Neural progenitor cell (in vitro differentiated cells): Measurements from ENCODE around the gene ATP7B. TPM values are rescaled to one million over a fixed set of nuclear protein-coding genes. Genes with fewer than 3 reads are reported as not detected.

Experiments used
- DNase-seq: peaks from one replicate; pipeline ENCODE4 v3.0.0-alpha.2; 2016; ENCODE audit warnings: low spot score
- H2AFZ ChIP-seq: fragments of 200-600 bp; sonication (generic); replicated peaks from 2 replicates; pipeline ENCODE4 v1.6.1; 2016; ENCODE audit warnings: antibody characterized with exemption
- H3F3A ChIP-seq: fragments of 200-600 bp; sonication (generic); 2 replicates; pipeline ENCODE4 v1.6.1; 2016; ENCODE audit warnings: antibody characterized with exemption, low read depth
- H3K27ac ChIP-seq: fragments of 200-600 bp; sonication (generic); 2 replicates; pipeline ENCODE4 v1.5.1; 2016; ENCODE audit warnings: mild to moderate bottlenecking
- H3K27me3 ChIP-seq: fragments of 200-600 bp; sonication (generic); 2 replicates; pipeline ENCODE4 v1.6.1; 2016; ENCODE audit warnings: mild to moderate bottlenecking, moderate library complexity
- H3K36me3 ChIP-seq: fragments of 200-600 bp; sonication (generic); 2 replicates; pipeline ENCODE4 v1.5.1; 2016
- H3K4me1 ChIP-seq: fragments of 200-600 bp; sonication (generic); 2 replicates; pipeline ENCODE4 v1.6.1; 2016; ENCODE audit warnings: mixed run types
- H3K4me2 ChIP-seq: fragments of 200-600 bp; sonication (generic); 2 replicates; pipeline ENCODE4 v1.6.1; 2016
- H3K4me3 ChIP-seq: fragments of 200-600 bp; sonication (generic); 2 replicates; pipeline ENCODE4 v1.5.1; 2016
- H3K79me2 ChIP-seq: fragments of 200-600 bp; sonication (generic); 2 replicates; pipeline ENCODE4 v1.6.1; 2016; ENCODE audit warnings: low read depth
- H3K9ac ChIP-seq: fragments of 200-600 bp; sonication (generic); 2 replicates; pipeline ENCODE4 v1.6.1; 2016
- H3K9me3 ChIP-seq: fragments of 200-600 bp; sonication (generic); 2 replicates; pipeline ENCODE4 v1.5.1; 2016; ENCODE audit warnings: low read depth
- H4K20me1 ChIP-seq: fragments of 200-600 bp; sonication (generic); 2 replicates; pipeline ENCODE4 v1.6.1; 2016; ENCODE audit warnings: low read depth
- H3K27ac Mint-ChIP-seq: 3 replicates; pipeline ENCODE4 v1.8.0; 2021; ENCODE audit warnings: mixed read lengths
- H3K27me3 Mint-ChIP-seq: 2 replicates; pipeline ENCODE4 v1.8.0; 2022; ENCODE audit warnings: low read depth, mild to moderate bottlenecking, inconsistent platforms, moderate library complexity, mixed read lengths; ENCODE audit not compliant: insufficient read depth
- H3K36me3 Mint-ChIP-seq: 3 replicates; pipeline ENCODE4 v1.8.0; 2021; ENCODE audit warnings: mixed read lengths
- H3K4me1 Mint-ChIP-seq: 3 replicates; pipeline ENCODE4 v1.8.0; 2021; ENCODE audit warnings: mixed read lengths
- H3K4me3 Mint-ChIP-seq: 3 replicates; pipeline ENCODE4 v1.8.0; 2021; ENCODE audit warnings: mild to moderate bottlenecking, moderate library complexity, mixed read lengths
- H3K9me3 Mint-ChIP-seq: 3 replicates; pipeline ENCODE4 v1.8.0; 2020; ENCODE audit warnings: mixed read lengths
- CTCF ChIP-seq: fragments of 200-600 bp; sonication (generic); IDR thresholded peaks from 2 replicates; pipeline ENCODE4 v1.5.1; 2017; ENCODE audit warnings: antibody characterized with exemption, mild to moderate bottlenecking
- EZH2 ChIP-seq: fragments of 200-600 bp; sonication (generic); IDR thresholded peaks from 2 replicates; pipeline ENCODE4 v1.6.1; 2017; ENCODE audit warnings: antibody characterized with exemption, mild to moderate bottlenecking, moderate library complexity
- EZH2phosphoT487 ChIP-seq: fragments of 200-600 bp; sonication (generic); IDR thresholded peaks from 2 replicates; pipeline ENCODE4 v1.6.1; 2017; ENCODE audit warnings: antibody characterized with exemption
- total RNA-seq: library from RNA; depleted of rRNA; stranded (reverse); fragments of >200 nt; gene quantifications from 2 replicates; pipeline ENCODE4 v1.2.3, GENCODE V29; 2015; ENCODE audit warnings: low replicate concordance

The ATP7B gene
- total RNA-seq, 1 donor from 2014 or later = 8.2 TPM

DNA sequence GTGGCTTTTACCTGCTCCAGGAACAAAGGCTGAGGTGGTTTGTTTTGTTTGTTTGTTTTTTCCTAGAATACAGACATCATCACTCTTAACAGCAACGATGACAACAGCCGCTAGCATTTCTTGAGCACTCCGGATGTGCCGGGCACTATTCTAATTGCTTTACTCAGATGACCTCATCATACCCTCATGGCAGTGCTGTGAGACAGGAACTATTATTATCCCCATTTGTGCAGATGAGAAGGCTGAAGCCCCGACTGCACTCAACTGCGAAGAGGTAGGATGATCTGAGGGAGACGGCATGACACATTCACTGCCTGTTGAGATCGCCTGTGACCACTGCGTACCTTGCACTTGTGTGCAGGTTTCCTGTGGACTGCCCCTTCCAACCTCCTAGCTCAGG lies 83.0 kb downstream of the ATP7B start:
- H3K4me3 ChIP-seq = no peak overlapping the region
- H3K27me3 ChIP-seq = no peaks in the 10 kb centered on the region
- no peaks in the 10 kb centered on the region for H3K36me3 ChIP-seq
- H2AFZ ChIP-seq = no peak overlapping the region
- no peaks in the 10 kb centered on the region for H3K79me2 ChIP-seq
- Mint-ChIP-seq H3K9me3 (no peaks in the 10 kb centered on the region), H3K27ac (no peak overlapping the region), H3K4me3 (no peak overlapping the region), H3K36me3 (peaks cover 12% of the 10 kb centered on the region), H3K27me3 (no peaks in the 10 kb centered on the region), H3K4me1 (no peaks in the 10 kb centered on the region)
- no peak for DNase-seq
- TF ChIP-seq EZH2phosphoT487 (no peak), EZH2 (no peak), CTCF (no peak)
- no peak overlapping the region for H3K27ac ChIP-seq
- H3K9me3 ChIP-seq = no peaks in the 10 kb centered on the region
- no peaks in the 10 kb centered on the region for H4K20me1 ChIP-seq
- no peaks in the 10 kb centered on the region for H3F3A ChIP-seq
- no peak overlapping the region for H3K9ac ChIP-seq
- H3K4me2 ChIP-seq = no peak overlapping the region
- H3K4me1 ChIP-seq = no peaks in the 10 kb centered on the region

- TF ChIP-seq CTCF (no peak), EZH2 (no peak), EZH2phosphoT487 (no peak)
- no peaks in the 10 kb centered on the region for H3K4me1 ChIP-seq
- DNase-seq = no peak
- peaks cover 12% of the 10 kb centered on the region for H3K36me3 Mint-ChIP-seq
- H3K27ac ChIP-seq = no peak overlapping the region
- no peaks in the 10 kb centered on the region for H4K20me1 ChIP-seq
- no peak overlapping the region for H3K9ac ChIP-seq
- no peak overlapping the region for H3K4me2 ChIP-seq
- no peaks in the 10 kb centered on the region for H3K4me1 Mint-ChIP-seq
- H3K27me3 Mint-ChIP-seq = no peaks in the 10 kb centered on the region
- H3K27ac Mint-ChIP-seq = no peak overlapping the region
- H3K4me3 Mint-ChIP-seq = no peak overlapping the region
- H3K79me2 ChIP-seq = no peaks in the 10 kb centered on the region
- H3F3A ChIP-seq = no peaks in the 10 kb centered on the region
- no peak overlapping the region for H3K4me3 ChIP-seq
- no peaks in the 10 kb centered on the region for H3K27me3 ChIP-seq
- no peaks in the 10 kb centered on the region for H3K9me3 ChIP-seq
- H2AFZ ChIP-seq = no peak overlapping the region
- H3K9me3 Mint-ChIP-seq = no peaks in the 10 kb centered on the region
- H3K36me3 ChIP-seq = no peaks in the 10 kb centered on the region
Measured at GRCh38 chr13:51927129-51927528, 84.1 kb downstream of the ATP7B start.

- H3K79me2 ChIP-seq = no peaks in the 10 kb centered on the region
- H3K4me2 ChIP-seq = no peak overlapping the region
- H3F3A ChIP-seq = no peaks in the 10 kb centered on the region
- H3K27ac ChIP-seq = no peak overlapping the region
- no peak for TF ChIP-seq CTCF
- no peaks in the 10 kb centered on the region for H3K27me3 Mint-ChIP-seq
- H2AFZ ChIP-seq = no peak overlapping the region
- no peaks in the 10 kb centered on the region for H3K27me3 ChIP-seq
- H3K4me3 ChIP-seq = no peak overlapping the region
- no peak overlapping the region for H3K27ac Mint-ChIP-seq
- H3K4me1 ChIP-seq = no peaks in the 10 kb centered on the region
- H3K4me3 Mint-ChIP-seq = no peak overlapping the region
- H3K36me3 Mint-ChIP-seq = peaks cover 9% of the 10 kb centered on the region
- no peaks in the 10 kb centered on the region for H4K20me1 ChIP-seq
- H3K4me1 Mint-ChIP-seq = peaks cover 5% of the 10 kb centered on the region
- no peaks in the 10 kb centered on the region for H3K36me3 ChIP-seq
- no peaks in the 10 kb centered on the region for H3K9me3 ChIP-seq
- no peak for DNase-seq
- H3K9ac ChIP-seq = no peak overlapping the region
- no peaks in the 10 kb centered on the region for H3K9me3 Mint-ChIP-seq
Measured at GRCh38 chr13:51926528-51926885, 84.7 kb downstream of the ATP7B start.
